CD4-positive, alpha-beta memory T cell (primary cell): Measurements from ENCODE around the gene BEND5. TPM values are rescaled to one million over a fixed set of nuclear protein-coding genes. Genes with fewer than 3 reads are reported as not detected.

Experiments used
- CTCF ChIA-PET: fragments of 350-600 bp; sonication (Branson Sonifier 250); formaldehyde crosslinking; loops from one replicate; lab custom pipeline; 2021; ENCODE audit warnings: inconsistent platforms; ENCODE audit not compliant: partially characterized antibody; lab: Charles Lee
- POLR2A ChIA-PET: fragments of 350-600 bp; sonication (Branson Sonifier 250); formaldehyde crosslinking; loops from one replicate; lab custom pipeline; 2021; ENCODE audit not compliant: partially characterized antibody; lab: Charles Lee
- DNase-seq, 5 donors: peaks; one replicate each; pipeline versions ENCODE4 v3.0.0 to v3.0.0-alpha.2; 2020 to 2022; ENCODE audit warnings: mixed read lengths in 1 of 5
- H3K27ac ChIP-seq: one replicate; pipeline ENCODE4 v1.7.0; 2013; ENCODE audit warnings: low read depth, low read length
- H3K27me3 ChIP-seq: 2 replicates; pipeline ENCODE4 v1.7.0; 2013; ENCODE audit warnings: mild to moderate bottlenecking, low read length, moderate library complexity; ENCODE audit not compliant: insufficient read depth
- H3K36me3 ChIP-seq: 2 replicates; pipeline ENCODE4 v1.7.0; 2013; ENCODE audit warnings: mild to moderate bottlenecking, low read length, moderate library complexity; ENCODE audit not compliant: insufficient read depth
- H3K4me1 ChIP-seq: 2 replicates; pipeline ENCODE4 v1.7.0; 2013; ENCODE audit warnings: mild to moderate bottlenecking, low read length, moderate library complexity; ENCODE audit not compliant: insufficient read depth
- H3K4me3 ChIP-seq, 2 donors: one replicate each; pipeline ENCODE4 v1.7.0; 2013; ENCODE audit warnings: low read length in 2 of 2, mild to moderate bottlenecking in 1 of 2
- H3K9me3 ChIP-seq, 2 donors: one replicate each; pipeline ENCODE4 v1.7.0; 2013; ENCODE audit warnings: low read length in 2 of 2, control low read depth in 1 of 2; ENCODE audit not compliant: control insufficient read depth in 1 of 2
- H3K27ac Mint-ChIP-seq, 7 donors: one replicate each; pipeline ENCODE4 v1.8.0; 2020 to 2021; ENCODE audit warnings: mixed read lengths in 7 of 7, mild to moderate bottlenecking in 6 of 7, inconsistent platforms in 3 of 7, moderate library complexity in 3 of 7
- H3K27me3 Mint-ChIP-seq, 2 donors: one replicate each; pipeline ENCODE4 v1.8.0; 2020 to 2021; ENCODE audit warnings: mixed read lengths in 2 of 2
- H3K36me3 Mint-ChIP-seq, 2 donors: one replicate each; pipeline ENCODE4 v1.8.0; 2020 to 2021; ENCODE audit warnings: mixed read lengths in 2 of 2, inconsistent platforms in 1 of 2, mild to moderate bottlenecking in 1 of 2
- H3K4me1 Mint-ChIP-seq, 4 donors: one replicate each; pipeline ENCODE4 v1.8.0; 2020 to 2021; ENCODE audit warnings: mixed read lengths in 4 of 4, mild to moderate bottlenecking in 1 of 4
- H3K4me3 Mint-ChIP-seq, 8 donors: one replicate each; pipeline ENCODE4 v1.8.0; 2020 to 2021; ENCODE audit warnings: mixed read lengths in 8 of 8, mild to moderate bottlenecking in 7 of 8, moderate library complexity in 6 of 8, inconsistent platforms in 3 of 8
- H3K9me3 Mint-ChIP-seq, 8 donors: one replicate each; pipeline ENCODE4 v1.8.0; 2020 to 2021; ENCODE audit warnings: mixed read lengths in 8 of 8, mild to moderate bottlenecking in 5 of 8, inconsistent platforms in 3 of 8, moderate library complexity in 1 of 8
- intact Hi-C: fragments of 100-400 bp; cut with micrococcal nuclease; formaldehyde crosslinking; loops from one replicate; pipeline ENCODE4 v1.15.1; 2023
- polyA plus RNA-seq, 2 donors: library from polyadenylated mRNA; unstranded; fragments of 300-500 nt; fragmentation: Illumina TruSeq; gene quantifications; one replicate each; pipeline ENCODE4 v1.2.3, GENCODE V29; 2021
- total RNA-seq, 2 experiments: library from RNA; stranded (reverse); gene quantifications; one replicate each; pipeline ENCODE4 v1.2.3, GENCODE V29; 2021

Gene BEND5
- total and polyA plus RNA-seq, 4 experiments from 2014 or later: 0.18 to 1.7 (median 0.85) TPM

DNA sequence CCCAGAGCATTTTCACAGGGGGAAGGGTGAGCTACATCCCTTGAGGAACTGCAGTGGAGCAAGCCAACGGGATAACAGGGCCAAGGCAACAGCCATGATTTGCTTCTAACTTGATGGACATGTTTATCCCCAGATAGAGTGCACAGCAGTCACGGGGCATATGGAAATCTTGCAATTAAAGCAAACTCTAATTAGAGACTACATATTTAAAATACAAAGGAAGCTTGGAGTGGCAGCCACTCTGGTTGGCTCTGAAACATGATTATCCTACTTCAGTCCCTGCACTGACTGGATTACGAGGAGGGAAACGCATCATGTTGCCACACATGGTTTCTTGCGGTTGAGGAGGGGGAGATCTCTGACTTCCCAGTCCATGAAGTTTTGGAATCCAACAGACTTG lies 60.8 kb downstream of the BEND5 start:
- Mint-ChIP-seq H3K27me3 (peaks cover 0 to 4% of the 10 kb centered on the region in 2 donors), H3K36me3 (no peaks in the 10 kb centered on the region), H3K4me3 (no peak overlapping the region), H3K27ac (no peak overlapping the region), H3K4me1 (no peaks in the 10 kb centered on the region), H3K9me3 (no peaks in the 10 kb centered on the region)
- no peaks in the 10 kb centered on the region for H3K36me3 ChIP-seq
- no peak for DNase-seq
- H3K27me3 ChIP-seq: no peaks in the 10 kb centered on the region
- H3K4me1 ChIP-seq: no peaks in the 10 kb centered on the region
- H3K4me3 ChIP-seq: no peak overlapping the region
- no peaks in the 10 kb centered on the region for H3K9me3 ChIP-seq
- ChIA-PET POLR2A (no interaction called here), CTCF (no interaction called here)
- intact Hi-C loops: no loop called here
- no peak overlapping the region for H3K27ac ChIP-seq

DNA sequence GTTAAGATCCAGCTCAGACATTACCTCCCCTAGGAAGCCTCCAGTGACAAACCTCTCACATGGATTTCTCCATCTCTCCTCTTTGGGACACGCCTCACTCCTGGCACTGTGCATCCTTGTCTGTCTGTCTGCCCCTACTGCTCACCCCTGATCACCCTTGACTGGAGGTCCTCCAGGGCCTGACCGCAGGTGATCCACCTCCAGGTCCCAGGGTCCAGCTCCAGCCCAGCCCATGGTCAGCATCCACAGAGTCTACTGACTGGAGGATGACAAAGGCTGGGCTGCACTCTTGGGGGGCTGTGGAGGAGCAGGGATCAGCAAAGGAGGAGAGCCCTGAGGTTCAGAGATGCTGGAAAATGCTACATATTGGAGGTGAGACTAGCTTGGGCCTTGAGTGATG lies 65.8 kb downstream of the BEND5 start:
- peaks cover 0 to 3% of the 10 kb centered on the region in 2 donors for H3K27me3 Mint-ChIP-seq
- no peak for DNase-seq
- Histone ChIP-seq H3K9me3 (no peaks in the 10 kb centered on the region), H3K4me1 (no peaks in the 10 kb centered on the region), H3K36me3 (no peaks in the 10 kb centered on the region), H3K27me3 (no peaks in the 10 kb centered on the region), H3K27ac (no peak overlapping the region), H3K4me3 (no peak overlapping the region)
- no peaks in the 10 kb centered on the region for H3K36me3 Mint-ChIP-seq
- no peak overlapping the region for H3K4me3 Mint-ChIP-seq
- H3K4me1 Mint-ChIP-seq: no peaks in the 10 kb centered on the region
- ChIA-PET POLR2A (no interaction called here), CTCF (interaction anchor here (1.4 to 1.6 kb wide), 2 partner anchors 9 to 12 kb away, joined by 3 to 4 read pairs; no protein-coding TSS in a partner anchor)
- peak overlapping the region in 1 of 7 donors; percentile 12 for H3K27ac Mint-ChIP-seq
- H3K9me3 Mint-ChIP-seq: no peaks in the 10 kb centered on the region
- intact Hi-C loops: no loop called here

DNA sequence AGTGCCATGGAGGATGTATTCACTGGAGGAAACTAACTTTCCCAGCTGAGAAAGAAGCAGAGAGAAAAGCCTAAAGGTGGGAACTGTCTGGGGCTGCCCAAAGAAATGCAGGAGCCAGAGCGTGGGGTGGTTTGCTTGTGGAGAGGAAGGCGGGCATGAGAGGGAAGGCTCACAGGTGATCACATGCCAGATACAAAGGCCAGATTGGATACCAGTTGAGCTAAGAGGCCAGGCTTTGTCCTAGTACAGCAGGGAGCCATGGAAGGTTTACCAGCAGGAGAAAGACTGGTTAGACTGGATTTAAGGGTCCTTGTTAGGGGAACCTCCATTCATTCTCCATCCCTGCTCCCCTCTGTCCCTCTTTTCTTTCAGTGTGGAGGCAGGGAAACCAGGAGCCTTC lies 66.4 kb downstream of the BEND5 start:
- POLR2A ChIA-PET: no interaction called here
- Histone ChIP-seq H3K27me3 (no peaks in the 10 kb centered on the region), H3K4me1 (no peaks in the 10 kb centered on the region), H3K4me3 (no peak overlapping the region), H3K36me3 (no peaks in the 10 kb centered on the region), H3K9me3 (no peaks in the 10 kb centered on the region), H3K27ac (no peak overlapping the region)
- CTCF ChIA-PET: interaction anchor here (1.4 to 2.7 kb wide), 3 partner anchors 9 to 13 kb away, joined by 3 to 7 read pairs (median 4); no protein-coding TSS in a partner anchor
- Mint-ChIP-seq H3K27ac (no peak overlapping the region), H3K4me1 (no peaks in the 10 kb centered on the region), H3K9me3 (no peaks in the 10 kb centered on the region), H3K27me3 (peaks cover 0 to 3% of the 10 kb centered on the region in 2 donors), H3K36me3 (no peaks in the 10 kb centered on the region), H3K4me3 (no peak overlapping the region)
- intact Hi-C loops: no loop called here
- DNase-seq: no peak

DNA sequence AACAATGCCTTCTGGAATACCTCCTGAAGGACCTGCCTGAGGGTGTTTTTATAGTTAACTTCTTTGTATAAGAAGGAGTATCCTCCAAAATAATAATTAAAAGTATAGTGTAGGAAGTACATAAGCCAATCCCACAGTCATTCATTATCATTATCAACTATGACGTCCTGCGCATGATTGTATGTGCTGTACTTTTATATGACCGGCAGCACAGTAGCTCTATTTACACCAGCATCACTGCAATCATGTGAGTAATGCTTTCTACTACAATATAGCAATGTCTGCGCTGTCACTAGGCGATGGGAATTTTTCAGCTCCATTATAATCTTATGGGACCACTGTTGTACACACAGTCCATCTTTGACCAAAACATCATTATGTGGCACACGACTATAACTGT lies 72.0 kb downstream of the BEND5 start:
- intact Hi-C loops: no loop called here
- no peaks in the 10 kb centered on the region for H3K36me3 Mint-ChIP-seq
- H3K27me3 ChIP-seq: no peaks in the 10 kb centered on the region
- CTCF ChIA-PET: no interaction called here
- no peaks in the 10 kb centered on the region for H3K4me1 Mint-ChIP-seq
- H3K4me3 Mint-ChIP-seq: no peak overlapping the region
- H3K9me3 Mint-ChIP-seq: peaks cover 0 to 4% (median 0%) of the 10 kb centered on the region in 8 donors
- H3K27ac Mint-ChIP-seq: no peak overlapping the region
- no peak overlapping the region for H3K4me3 ChIP-seq
- no peak overlapping the region for H3K27ac ChIP-seq
- DNase-seq: no peak
- no peaks in the 10 kb centered on the region for H3K9me3 ChIP-seq
- no peaks in the 10 kb centered on the region for H3K36me3 ChIP-seq
- no peaks in the 10 kb centered on the region for H3K4me1 ChIP-seq
- POLR2A ChIA-PET: no interaction called here
- peaks cover 0 to 6% of the 10 kb centered on the region in 2 donors for H3K27me3 Mint-ChIP-seq

DNA sequence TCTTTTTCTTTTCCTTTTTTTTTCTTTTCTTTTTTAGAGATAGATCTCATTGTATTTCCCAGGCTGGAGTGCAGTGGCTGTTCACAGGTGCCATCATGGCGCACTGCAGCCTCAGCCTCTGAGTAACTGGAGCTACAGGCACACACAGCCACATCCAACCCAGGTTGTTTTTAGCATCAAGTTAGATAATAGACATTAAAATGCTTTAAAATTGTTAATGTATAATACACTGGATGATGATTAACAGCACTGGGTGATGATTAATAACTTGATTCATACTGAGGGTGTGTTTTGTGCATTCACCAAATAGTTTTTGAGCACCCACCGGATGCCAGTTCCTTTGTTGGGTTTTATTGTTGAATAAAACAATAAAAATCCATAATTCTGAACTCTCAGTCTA lies 75.2 kb downstream of the BEND5 start:
- Histone ChIP-seq H3K4me1 (no peaks in the 10 kb centered on the region), H3K9me3 (no peaks in the 10 kb centered on the region), H3K27me3 (no peaks in the 10 kb centered on the region), H3K36me3 (no peaks in the 10 kb centered on the region), H3K27ac (no peak overlapping the region), H3K4me3 (no peak overlapping the region)
- POLR2A ChIA-PET: no interaction called here
- Mint-ChIP-seq H3K27ac (no peak overlapping the region), H3K9me3 (peaks cover 0 to 6% (median 0%) of the 10 kb centered on the region in 8 donors), H3K4me1 (no peaks in the 10 kb centered on the region), H3K36me3 (no peaks in the 10 kb centered on the region), H3K27me3 (peaks cover 7% of the 10 kb centered on the region in 2 donors), H3K4me3 (no peak overlapping the region)
- no peak for DNase-seq
- CTCF ChIA-PET: interaction anchor here (1.0 kb wide), 1 partner anchor 9 kb away, joined by 3 read pairs; no protein-coding TSS in a partner anchor
- intact Hi-C loops: no loop called here

DNA sequence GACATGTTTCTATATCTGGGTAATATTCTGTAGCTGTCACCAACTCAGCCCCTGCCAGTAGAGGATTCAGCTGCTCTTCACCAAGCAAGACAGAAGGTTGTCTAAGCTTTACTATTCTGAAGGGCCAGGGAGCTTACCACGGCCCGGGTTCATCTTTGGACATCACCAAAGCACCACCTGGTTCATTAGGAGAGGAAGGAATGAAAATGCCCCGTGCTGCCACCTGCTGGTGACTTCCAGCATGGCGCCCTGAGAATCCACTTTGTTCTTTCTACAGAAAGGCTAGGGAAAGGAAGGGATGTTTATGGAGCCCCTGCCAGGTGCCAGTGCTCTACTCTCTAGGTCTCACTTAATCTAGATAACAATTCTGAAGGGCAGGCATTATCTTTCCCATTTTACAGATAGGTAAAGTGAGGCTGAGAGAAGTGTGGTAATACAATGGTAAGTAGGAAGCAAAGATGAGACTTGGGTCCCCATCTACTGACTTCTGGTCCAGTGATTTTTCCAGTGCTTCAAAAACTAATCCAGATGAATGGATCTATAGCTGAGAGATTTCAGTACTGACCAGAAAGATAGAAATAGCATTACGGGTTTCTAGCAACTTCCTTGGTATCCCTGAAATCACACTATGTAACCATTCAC lies 79.5 kb downstream of the BEND5 start:
- Mint-ChIP-seq H3K4me3 (no peak overlapping the region), H3K36me3 (no peaks in the 10 kb centered on the region), H3K9me3 (peaks cover 0 to 4% (median 0%) of the 10 kb centered on the region in 8 donors), H3K27me3 (peaks cover 6 to 7% of the 10 kb centered on the region in 2 donors), H3K27ac (no peak overlapping the region), H3K4me1 (no peaks in the 10 kb centered on the region)
- CTCF ChIA-PET: interaction anchor here (1.5 to 1.9 kb wide), 4 partner anchors 10 to 17 kb away, joined by 5 to 9 read pairs (median 6); no protein-coding TSS in a partner anchor
- Histone ChIP-seq H3K27me3 (no peaks in the 10 kb centered on the region), H3K4me3 (no peak overlapping the region), H3K27ac (no peak overlapping the region), H3K9me3 (no peaks in the 10 kb centered on the region), H3K36me3 (no peaks in the 10 kb centered on the region), H3K4me1 (no peaks in the 10 kb centered on the region)
- POLR2A ChIA-PET: no interaction called here
- DNase-seq: peak in 2 of 5 donors; percentile 7
- intact Hi-C loops: loop anchor here (5.0 kb wide), 1 partner anchor 590 kb away; no protein-coding TSS in a partner anchor

DNA sequence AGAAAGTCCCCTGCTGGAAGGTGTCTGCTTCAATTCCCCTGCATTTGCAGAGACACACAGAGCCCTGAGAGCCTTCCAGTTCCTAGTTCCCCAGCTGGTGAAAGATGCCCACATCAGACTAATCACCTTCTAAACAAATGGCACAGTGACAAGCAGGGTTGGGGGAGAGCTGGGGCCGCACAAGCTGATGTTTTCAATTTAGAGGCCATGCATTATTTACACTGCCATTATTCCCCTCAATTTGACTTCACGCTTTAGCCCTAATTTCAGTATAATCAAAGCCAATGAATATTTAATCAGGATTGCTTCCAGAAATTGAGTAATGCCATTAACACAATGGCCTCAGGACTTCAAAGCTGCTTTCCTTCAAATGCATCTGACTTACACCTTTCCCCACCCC lies 81.5 kb downstream of the BEND5 start:
- DNase-seq: no peak
- H3K4me3 ChIP-seq: no peak overlapping the region
- Mint-ChIP-seq H3K4me1 (no peaks in the 10 kb centered on the region), H3K27me3 (peaks cover 6 to 7% of the 10 kb centered on the region in 2 donors), H3K27ac (no peak overlapping the region), H3K9me3 (peaks cover 0 to 2% (median 0%) of the 10 kb centered on the region in 8 donors), H3K36me3 (no peaks in the 10 kb centered on the region), H3K4me3 (no peak overlapping the region)
- no peaks in the 10 kb centered on the region for H3K27me3 ChIP-seq
- H3K9me3 ChIP-seq: no peaks in the 10 kb centered on the region
- H3K4me1 ChIP-seq: no peaks in the 10 kb centered on the region
- no peak overlapping the region for H3K27ac ChIP-seq
- CTCF ChIA-PET: no interaction called here
- no peaks in the 10 kb centered on the region for H3K36me3 ChIP-seq
- intact Hi-C loops: loop anchor here (5.0 kb wide), 1 partner anchor 588 kb away; no protein-coding TSS in a partner anchor
- POLR2A ChIA-PET: no interaction called here
